Glutamatergic neuron (in vitro differentiated cells): ENCODE results near the gene HJURP. TPM values are rescaled to one million over a fixed set of nuclear protein-coding genes. Genes with fewer than 3 reads are reported as not detected.

ENCODE experiments used
- DNase-seq: peaks from one replicate; pipeline ENCODE4 v3.0.0; 2022
- H3K27ac Mint-ChIP-seq: one replicate; pipeline ENCODE4 v1.8.0; 2020; ENCODE audit warnings: mild to moderate bottlenecking, mixed read lengths, inconsistent platforms; ENCODE audit not compliant: unreplicated experiment
- H3K27me3 Mint-ChIP-seq: one replicate; pipeline ENCODE4 v1.8.0; 2020; ENCODE audit warnings: mild to moderate bottlenecking, moderate library complexity, mixed read lengths, inconsistent platforms; ENCODE audit not compliant: unreplicated experiment
- H3K36me3 Mint-ChIP-seq: one replicate; pipeline ENCODE4 v1.8.0; 2020; ENCODE audit warnings: mild to moderate bottlenecking, mixed read lengths, inconsistent platforms; ENCODE audit not compliant: unreplicated experiment
- H3K4me1 Mint-ChIP-seq: one replicate; pipeline ENCODE4 v1.8.0; 2020; ENCODE audit warnings: mild to moderate bottlenecking, low read depth, mixed read lengths, inconsistent platforms; ENCODE audit not compliant: unreplicated experiment
- H3K4me3 Mint-ChIP-seq: one replicate; pipeline ENCODE4 v1.8.0; 2020; ENCODE audit warnings: mild to moderate bottlenecking, mixed read lengths, inconsistent platforms; ENCODE audit not compliant: unreplicated experiment
- H3K9me3 Mint-ChIP-seq: one replicate; pipeline ENCODE4 v1.8.0; 2020; ENCODE audit warnings: mild to moderate bottlenecking, moderate library complexity, mixed read lengths, inconsistent platforms; ENCODE audit not compliant: unreplicated experiment
- total RNA-seq: library from RNA; stranded (reverse); fragmentation: NEBNext Ultra II Directional; extraction: Animal tissue kit (Norgen Biotek cat#: 25700); gene quantifications from one replicate; pipeline ENCODE4 v1.2.1, GENCODE V29; 2021; ENCODE audit not compliant: unreplicated experiment
- TF ChIP-seq, protein P1 (sequence below): fragments of 200-600 bp; sonication (generic); IDR thresholded peaks from one replicate; pipeline ENCODE4 v1.5.0; 2021; ENCODE audit not compliant: partially characterized antibody, unreplicated experiment

Gene HJURP
- total RNA-seq, 1 donor from 2014 or later = 6.9 TPM

DNA sequence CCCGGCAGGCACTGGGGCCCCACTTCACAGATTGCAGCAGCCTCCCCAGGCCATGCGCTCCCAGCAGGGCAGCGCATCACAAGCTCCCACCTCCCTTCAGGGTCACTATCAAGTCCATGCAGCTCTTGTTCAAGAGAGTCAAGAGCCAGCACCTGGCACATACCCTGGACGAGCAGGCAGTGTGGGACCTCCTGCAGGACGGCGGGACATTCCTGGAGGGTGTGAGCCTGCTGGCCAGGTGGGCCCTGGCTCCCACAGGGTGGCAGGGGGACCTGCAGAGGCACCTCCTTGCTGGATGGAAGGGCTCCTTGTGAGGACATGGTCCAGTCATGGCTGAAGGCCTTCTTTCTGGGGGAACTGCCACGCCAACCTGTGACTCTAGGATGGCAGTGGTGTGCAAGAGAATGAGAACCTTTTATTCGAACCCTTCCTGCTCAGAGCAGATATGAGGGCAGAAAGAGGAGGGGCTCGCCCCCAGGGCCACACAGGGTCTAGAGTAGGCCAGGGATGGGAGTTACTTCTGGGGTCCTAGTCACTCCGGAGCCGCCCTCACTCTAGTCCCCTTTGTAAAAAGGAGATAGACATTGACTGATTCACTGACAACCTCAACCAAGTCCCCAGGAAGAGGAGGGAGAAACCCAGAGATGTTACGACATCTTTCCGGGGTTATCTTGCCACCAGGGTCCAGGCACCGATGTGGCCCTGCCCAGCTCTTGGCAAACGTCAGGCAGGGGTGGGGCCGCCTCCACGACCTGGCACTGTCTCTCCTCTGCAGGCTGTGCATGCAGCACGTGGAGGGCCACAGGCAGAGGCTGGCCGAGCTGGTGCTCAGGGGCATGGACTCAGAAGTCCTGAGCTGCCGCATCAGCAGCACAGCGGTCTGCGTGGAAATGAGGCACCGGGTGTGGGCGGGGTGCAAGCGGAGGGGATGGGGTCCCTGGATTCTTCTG lies 31.3 kb downstream of the HJURP start:
- no peak for DNase-seq
- H3K27me3 Mint-ChIP-seq = peaks cover 7% of the 10 kb centered on the region
- TF ChIP-seq, protein P1, sequence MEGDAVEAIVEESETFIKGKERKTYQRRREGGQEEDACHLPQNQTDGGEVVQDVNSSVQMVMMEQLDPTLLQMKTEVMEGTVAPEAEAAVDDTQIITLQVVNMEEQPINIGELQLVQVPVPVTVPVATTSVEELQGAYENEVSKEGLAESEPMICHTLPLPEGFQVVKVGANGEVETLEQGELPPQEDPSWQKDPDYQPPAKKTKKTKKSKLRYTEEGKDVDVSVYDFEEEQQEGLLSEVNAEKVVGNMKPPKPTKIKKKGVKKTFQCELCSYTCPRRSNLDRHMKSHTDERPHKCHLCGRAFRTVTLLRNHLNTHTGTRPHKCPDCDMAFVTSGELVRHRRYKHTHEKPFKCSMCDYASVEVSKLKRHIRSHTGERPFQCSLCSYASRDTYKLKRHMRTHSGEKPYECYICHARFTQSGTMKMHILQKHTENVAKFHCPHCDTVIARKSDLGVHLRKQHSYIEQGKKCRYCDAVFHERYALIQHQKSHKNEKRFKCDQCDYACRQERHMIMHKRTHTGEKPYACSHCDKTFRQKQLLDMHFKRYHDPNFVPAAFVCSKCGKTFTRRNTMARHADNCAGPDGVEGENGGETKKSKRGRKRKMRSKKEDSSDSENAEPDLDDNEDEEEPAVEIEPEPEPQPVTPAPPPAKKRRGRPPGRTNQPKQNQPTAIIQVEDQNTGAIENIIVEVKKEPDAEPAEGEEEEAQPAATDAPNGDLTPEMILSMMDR = no peak
- H3K9me3 Mint-ChIP-seq = peaks cover 3% of the 10 kb centered on the region
- no peaks in the 10 kb centered on the region for H3K36me3 Mint-ChIP-seq
- no peak overlapping the region for H3K27ac Mint-ChIP-seq
- no peaks in the 10 kb centered on the region for H3K4me1 Mint-ChIP-seq
- H3K4me3 Mint-ChIP-seq = no peak overlapping the region

DNA sequence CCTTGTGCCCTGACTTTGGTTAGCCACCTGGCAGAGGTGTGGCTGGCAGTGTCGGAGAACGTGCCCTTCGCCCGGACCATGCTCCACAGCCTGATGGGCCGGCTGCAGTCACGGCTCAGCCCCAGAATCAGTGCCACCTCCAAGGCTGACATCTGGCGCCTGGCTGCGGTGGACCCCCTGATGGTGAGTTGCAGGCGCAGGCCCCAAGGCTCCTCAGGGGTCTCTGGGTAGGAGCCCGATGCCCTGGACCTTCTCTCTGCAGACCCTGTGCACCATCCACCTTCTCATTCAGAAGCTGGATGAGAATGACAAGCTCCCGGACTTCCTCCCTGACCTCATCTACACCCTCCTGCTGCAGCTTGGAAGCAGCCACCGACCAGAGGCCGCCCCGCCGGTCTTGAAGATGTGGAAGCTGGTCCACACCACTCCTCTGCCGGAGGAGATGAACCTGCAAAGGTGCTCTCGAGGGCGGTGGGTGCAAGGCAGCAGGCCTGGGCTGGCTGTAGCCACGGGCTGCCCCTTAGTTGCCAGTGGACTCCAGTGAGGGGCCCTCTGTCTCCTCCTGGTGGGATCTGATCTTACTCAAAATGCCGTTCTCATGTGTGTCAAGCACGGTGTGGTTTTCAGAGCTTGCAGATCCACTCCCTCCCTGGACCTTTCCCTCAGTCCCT lies 32.1 kb downstream of the HJURP start:
- TF ChIP-seq, protein P1 = no peak
- no peak overlapping the region for H3K27ac Mint-ChIP-seq
- H3K4me3 Mint-ChIP-seq = no peak overlapping the region
- H3K36me3 Mint-ChIP-seq = no peaks in the 10 kb centered on the region
- no peaks in the 10 kb centered on the region for H3K4me1 Mint-ChIP-seq
- peaks cover 7% of the 10 kb centered on the region for H3K27me3 Mint-ChIP-seq
- DNase-seq = no peak
- peaks cover 4% of the 10 kb centered on the region for H3K9me3 Mint-ChIP-seq

DNA sequence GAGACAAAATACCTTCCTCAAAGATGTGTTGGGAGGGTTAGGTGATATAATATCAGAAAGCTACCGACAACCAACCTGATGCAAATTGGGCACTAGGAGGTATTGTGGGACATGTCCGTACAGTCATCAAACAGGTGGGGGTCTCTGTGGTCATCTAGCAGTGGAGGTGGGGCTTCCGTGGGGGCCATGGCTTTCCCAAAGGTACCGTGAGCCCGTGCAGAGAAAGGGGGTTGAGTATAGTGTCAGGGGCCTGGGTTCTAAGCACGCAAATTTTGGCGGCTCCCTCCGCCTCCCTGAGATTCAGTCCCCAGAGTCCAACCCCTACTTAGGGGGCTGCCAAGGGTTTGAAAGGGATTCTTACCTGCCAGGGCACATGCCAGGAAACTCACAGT lies 32.6 kb downstream of the HJURP start:
- Mint-ChIP-seq H3K27ac (no peak overlapping the region), H3K36me3 (no peaks in the 10 kb centered on the region), H3K4me1 (peaks cover under 1% of the 10 kb centered on the region), H3K27me3 (peaks cover 7% of the 10 kb centered on the region), H3K4me3 (no peak overlapping the region), H3K9me3 (peaks cover 4% of the 10 kb centered on the region)
- no peak for DNase-seq
- TF ChIP-seq, protein P1 = no peak

DNA sequence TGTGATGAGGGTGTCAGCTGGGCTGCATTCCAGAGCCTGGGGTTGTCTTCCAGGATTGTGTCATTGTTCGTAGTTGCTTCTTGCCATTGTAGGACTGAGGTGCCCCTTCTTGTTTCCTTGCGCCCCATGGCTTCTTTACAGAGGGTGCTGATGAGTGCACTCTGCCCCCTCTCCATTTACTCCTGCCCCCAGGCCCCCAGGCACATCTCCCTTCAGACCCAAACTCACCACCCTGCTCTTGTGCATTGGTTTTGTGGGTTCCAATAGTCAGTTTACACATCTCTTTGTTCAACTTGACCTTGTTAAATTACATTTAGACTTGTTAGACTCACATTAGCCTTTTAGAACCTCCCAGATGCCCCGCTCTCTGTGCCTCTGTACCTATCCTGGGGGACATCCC lies 33.1 kb downstream of the HJURP start:
- TF ChIP-seq, protein P1 = no peak
- Mint-ChIP-seq H3K4me1 (peaks cover 3% of the 10 kb centered on the region), H3K27ac (no peak overlapping the region), H3K27me3 (peaks cover 7% of the 10 kb centered on the region), H3K9me3 (peaks cover 4% of the 10 kb centered on the region), H3K4me3 (no peak overlapping the region), H3K36me3 (no peaks in the 10 kb centered on the region)
- DNase-seq = no peak

DNA sequence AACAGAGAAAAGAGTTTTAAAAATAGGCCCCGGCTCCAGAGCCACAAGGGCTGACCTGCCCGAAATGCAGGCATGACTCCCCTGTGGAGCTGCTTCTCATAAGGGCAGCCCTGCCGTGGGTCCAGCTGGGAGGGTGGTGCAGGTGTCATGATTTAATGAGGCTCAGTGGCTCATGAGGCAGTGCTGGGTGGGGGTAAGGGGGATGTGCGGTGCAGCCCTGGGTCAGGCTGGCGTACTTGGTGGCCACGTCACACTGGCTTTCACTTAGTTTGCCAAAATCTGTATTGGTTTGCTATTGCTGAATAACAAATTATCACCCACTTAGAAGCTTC lies 33.6 kb downstream of the HJURP start:
- TF ChIP-seq, protein P1 = no peak
- DNase-seq = no peak
- peaks cover 4% of the 10 kb centered on the region for H3K9me3 Mint-ChIP-seq
- peaks cover 3% of the 10 kb centered on the region for H3K4me1 Mint-ChIP-seq
- no peak overlapping the region for H3K27ac Mint-ChIP-seq
- H3K36me3 Mint-ChIP-seq = no peaks in the 10 kb centered on the region
- H3K4me3 Mint-ChIP-seq = no peak overlapping the region
- H3K27me3 Mint-ChIP-seq = peaks cover 7% of the 10 kb centered on the region
